Ishikawa (cell line): ENCODE data around the gene PPIA.

Source experiments
- CEBPB ChIP-seq: IDR thresholded peaks from 2 replicates; pipeline ENCODE4 v1.6.1; 2012
- CREB1 ChIP-seq: IDR thresholded peaks from 2 replicates; pipeline ENCODE4 v1.6.1; 2012; ENCODE audit warnings: low read depth
- EGR1 ChIP-seq: IDR thresholded peaks from 2 replicates; pipeline ENCODE4 v1.6.1; 2012
- EP300 ChIP-seq: IDR thresholded peaks from 2 replicates; pipeline ENCODE4 v1.6.1; 2012; ENCODE audit warnings: borderline replicate concordance
- FOXM1 ChIP-seq: IDR thresholded peaks from 2 replicates; pipeline ENCODE4 v1.6.1; 2012; ENCODE audit warnings: low read depth, borderline replicate concordance
- MAX ChIP-seq: IDR thresholded peaks from 2 replicates; pipeline ENCODE4 v1.6.1; 2012
- NFIC ChIP-seq: IDR thresholded peaks from 2 replicates; pipeline ENCODE4 v1.6.1; 2012
- RAD21 ChIP-seq: IDR thresholded peaks from 2 replicates; pipeline ENCODE4 v1.6.1; 2012; ENCODE audit warnings: low read depth
- REST ChIP-seq: IDR thresholded peaks from 2 replicates; pipeline ENCODE4 v1.6.1; 2012; ENCODE audit warnings: low read depth, mild to moderate bottlenecking
- TAF1 ChIP-seq: IDR thresholded peaks from 2 replicates; pipeline ENCODE4 v1.6.1; 2012; ENCODE audit warnings: low read depth, mild to moderate bottlenecking
- TCF12 ChIP-seq: IDR thresholded peaks from 2 replicates; pipeline ENCODE4 v1.6.1; 2012; ENCODE audit warnings: low read depth
- TEAD4 ChIP-seq: IDR thresholded peaks from 2 replicates; pipeline ENCODE4 v1.6.1; 2012
- USF1 ChIP-seq: IDR thresholded peaks from 2 replicates; pipeline ENCODE4 v1.6.1; 2012
- YY1 ChIP-seq: IDR thresholded peaks from 2 replicates; pipeline ENCODE4 v1.6.1; 2012; ENCODE audit warnings: low read depth
- ZBTB7A ChIP-seq: IDR thresholded peaks from 2 replicates; pipeline ENCODE4 v1.6.1; 2012; ENCODE audit warnings: low read depth

Gene PPIA

GRCh38 chr7:44849259-44849884, 52.9 kb downstream of the PPIA start:
- no peak for TF ChIP-seq MAX
- TF ChIP-seq CEBPB, result no peak
- TF ChIP-seq TAF1, result no peak
- no peak for TF ChIP-seq NFIC
- TF ChIP-seq ZBTB7A, result no peak

- no peak for TF ChIP-seq CEBPB
- no peak for TF ChIP-seq TAF1
- TF ChIP-seq YY1, result no peak
Measured at GRCh38 chr7:44849885-44850544, 53.5 kb downstream of the PPIA start.

- TF ChIP-seq CREB1 (no peak), TAF1 (no peak), FOXM1 (no peak), NFIC (no peak), TCF12 (no peak), MAX (no peak), CEBPB (no peak), YY1 (no peak), REST (no peak), ZBTB7A (no peak), TEAD4 (no peak), EGR1 (no peak), RAD21 (no peak), USF1 (no peak), EP300 (no peak)
Measured at GRCh38 chr7:44852590-44852989, 56.1 kb downstream of the PPIA start.
